ENCODE measurements around the gene DOK4. TPM values are rescaled to one million over a fixed set of nuclear protein-coding genes. Genes with fewer than 3 reads are reported as not detected.
A peak's percentile ranks its signal among the peaks of the same experiment; 100 is the strongest.

DOK4 gene
- total RNA-seq, 1 experiment from 2014 or later, result 13.1 TPM

- Histone ChIP-seq H3K9ac (ENCODE audit: extremely low read depth, insufficient read length, low read length) (no peak overlapping the region), H2BK20ac (ENCODE audit: low read depth, low read length, poor library complexity, severe bottlenecking) (no peak overlapping the region), H3K14ac (ENCODE audit: insufficient read depth, low read length) (no peak overlapping the region; the same call in 1 of the 2 replicates), H3K23me2 (ENCODE audit: insufficient read length, low read depth, low read length, poor library complexity, severe bottlenecking) (peaks cover 13% of the 10 kb centered on the region), H3K18ac (ENCODE audit: insufficient read length, low read depth, low read length) (no peak overlapping the region), H3T11ph (ENCODE audit: low read length) (no peak overlapping the region), H2AFZ (ENCODE audit: low read length) (no peak overlapping the region), H4K20me1 (ENCODE audit: control insufficient read depth, insufficient read depth, insufficient read length) (no peaks in the 10 kb centered on the region), H2BK120ac (ENCODE audit: low read depth, low read length, poor library complexity, severe bottlenecking) (no peak overlapping the region), H3K4me1 (ENCODE audit: insufficient read depth, low read length) (peaks cover 10% of the 10 kb centered on the region; the same call in 1 of the 2 replicates), H3K4me2 (ENCODE audit: insufficient read depth, insufficient read length, low read length) (no peak overlapping the region), H3K9me3 (ENCODE audit: control insufficient read depth, low read depth, low read length) (no peaks in the 10 kb centered on the region), H3K56ac (ENCODE audit: insufficient read length, low read depth, low read length) (no peak overlapping the region), H2BK12ac (ENCODE audit: insufficient read length, low read depth, low read length) (no peak overlapping the region), H3K79me1 (ENCODE audit: insufficient read depth, low read depth, low read length, poor library complexity, severe bottlenecking) (no peaks in the 10 kb centered on the region), H3K4ac (ENCODE audit: low read depth, low read length) (no peak overlapping the region), H4K91ac (ENCODE audit: insufficient read length, low read depth, low read length) (no peak overlapping the region), H2BK5ac (ENCODE audit: insufficient read length, low read length) (no peak overlapping the region), H3K27me3 (ENCODE audit: insufficient read depth, low read length) (no peaks in the 10 kb centered on the region; the same call in 1 of the 2 replicates), H3K79me2 (ENCODE audit: insufficient read depth, low read length) (no peaks in the 10 kb centered on the region), H4K8ac (replicated peaks; ENCODE audit: insufficient read length, low read depth, low read length) (no peak overlapping the region), H2AK5ac (ENCODE audit: insufficient read length, low read length) (no peak overlapping the region), H3K27ac (ENCODE audit: insufficient read length, low read depth, low read length) (no peak overlapping the region), H4K5ac (ENCODE audit: insufficient read length, low read depth, low read length) (no peak overlapping the region), H2BK15ac (ENCODE audit: low read depth, low read length) (no peak overlapping the region), H3K23ac (ENCODE audit: insufficient read length, low read depth, low read length) (no peak overlapping the region)
- H3K4me3 Mint-ChIP-seq, result peak overlapping the region in 1 of 2 experiments; percentile 38; a peak in 1 of 5 replicates
- peaks cover 65 to 67% of the 10 kb centered on the region in 2 experiments for H3K4me1 Mint-ChIP-seq
- DNase-seq, result peak; percentile 25
- no CpG with 5 or more reads among the region's 19 CpGs for WGBS (ENCODE audit: extremely low coverage, insufficient read length, low lambda C conversion rate)
- no peak for TF ChIP-seq CTCF (conservative IDR thresholded peaks at IDR 0.05)
- no peaks in the 10 kb centered on the region for H3K9me3 Mint-ChIP-seq
- peaks cover 35% of the 10 kb centered on the region for H3K27me3 Mint-ChIP-seq (ENCODE audit: low read depth)
- peak overlapping the region in 1 of 3 experiments; percentile 85; a peak in 1 of 7 replicates for H3K27ac Mint-ChIP-seq
- H3K36me3 Mint-ChIP-seq (ENCODE audit: insufficient read depth in 1 of 3, low read depth in 3 of 3), result peaks cover 18 to 32% (median 31%) of the 10 kb centered on the region in 3 experiments; a peak in 6 of 7 replicates
Measured at GRCh38 chr16:57533431-57534336, 47.4 kb upstream of the DOK4 start.

Measured in H9 (cell line).